Panc1 (cell line): ENCODE measurements around the gene MRAS.

Source experiments
- CTCF ChIP-seq: fragments of 450-650 bp; IDR thresholded peaks from 2 replicates; pipeline ENCODE4 v1.5.1; 2017; ENCODE audit warnings: mild to moderate bottlenecking
- POLR2AphosphoS5 ChIP-seq: IDR thresholded peaks from 2 replicates; pipeline ENCODE4 v1.6.1; 2012; ENCODE audit warnings: mild to moderate bottlenecking, low read depth, low read length, moderate library complexity
- SIN3A ChIP-seq: IDR thresholded peaks from 2 replicates; pipeline ENCODE4 v1.6.1; 2012; ENCODE audit warnings: low read depth, mild to moderate bottlenecking, low read length, moderate library complexity, borderline replicate concordance; ENCODE audit not compliant: insufficient read depth
- TCF7L2 ChIP-seq: IDR thresholded peaks from 2 replicates; pipeline ENCODE4 v1.6.1; 2011; ENCODE audit warnings: mild to moderate bottlenecking, low read depth, low read length, inconsistent platforms
- TF ChIP-seq, protein P1 (sequence below), 2 experiments: IDR thresholded peaks; 2 replicates each; pipeline ENCODE4 v1.6.1; 2011 to 2012; ENCODE audit warnings: low read depth in 2 of 2, control low read depth in 1 of 2, low read length in 1 of 2, mild to moderate bottlenecking in 1 of 2, moderate library complexity in 1 of 2; ENCODE audit not compliant: insufficient read depth in 1 of 2

DNA sequence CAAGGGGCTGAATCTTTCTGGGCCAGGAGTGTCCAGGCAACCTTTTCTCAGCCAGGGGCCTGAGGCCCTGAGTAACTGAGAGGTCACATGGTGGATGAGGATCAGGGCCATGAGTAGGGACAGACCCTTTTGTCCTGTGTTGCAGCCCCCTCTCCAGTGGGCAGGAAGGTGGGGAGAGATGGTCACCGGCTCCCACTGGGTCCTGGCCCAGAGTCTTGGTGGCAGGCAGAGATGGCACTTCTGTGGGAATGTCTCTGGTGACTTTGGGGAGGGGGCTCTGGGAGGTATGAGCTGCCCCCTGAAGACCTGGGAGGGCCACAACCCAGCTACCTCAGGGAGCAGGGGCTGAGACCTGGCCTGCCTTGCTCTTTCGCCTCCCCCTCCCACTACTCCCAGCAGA is 92.9 kb downstream of the MRAS start:
- TF ChIP-seq POLR2AphosphoS5 (no peak), CTCF (no peak), SIN3A (no peak), TCF7L2 (no peak)
- TF ChIP-seq, protein P1, sequence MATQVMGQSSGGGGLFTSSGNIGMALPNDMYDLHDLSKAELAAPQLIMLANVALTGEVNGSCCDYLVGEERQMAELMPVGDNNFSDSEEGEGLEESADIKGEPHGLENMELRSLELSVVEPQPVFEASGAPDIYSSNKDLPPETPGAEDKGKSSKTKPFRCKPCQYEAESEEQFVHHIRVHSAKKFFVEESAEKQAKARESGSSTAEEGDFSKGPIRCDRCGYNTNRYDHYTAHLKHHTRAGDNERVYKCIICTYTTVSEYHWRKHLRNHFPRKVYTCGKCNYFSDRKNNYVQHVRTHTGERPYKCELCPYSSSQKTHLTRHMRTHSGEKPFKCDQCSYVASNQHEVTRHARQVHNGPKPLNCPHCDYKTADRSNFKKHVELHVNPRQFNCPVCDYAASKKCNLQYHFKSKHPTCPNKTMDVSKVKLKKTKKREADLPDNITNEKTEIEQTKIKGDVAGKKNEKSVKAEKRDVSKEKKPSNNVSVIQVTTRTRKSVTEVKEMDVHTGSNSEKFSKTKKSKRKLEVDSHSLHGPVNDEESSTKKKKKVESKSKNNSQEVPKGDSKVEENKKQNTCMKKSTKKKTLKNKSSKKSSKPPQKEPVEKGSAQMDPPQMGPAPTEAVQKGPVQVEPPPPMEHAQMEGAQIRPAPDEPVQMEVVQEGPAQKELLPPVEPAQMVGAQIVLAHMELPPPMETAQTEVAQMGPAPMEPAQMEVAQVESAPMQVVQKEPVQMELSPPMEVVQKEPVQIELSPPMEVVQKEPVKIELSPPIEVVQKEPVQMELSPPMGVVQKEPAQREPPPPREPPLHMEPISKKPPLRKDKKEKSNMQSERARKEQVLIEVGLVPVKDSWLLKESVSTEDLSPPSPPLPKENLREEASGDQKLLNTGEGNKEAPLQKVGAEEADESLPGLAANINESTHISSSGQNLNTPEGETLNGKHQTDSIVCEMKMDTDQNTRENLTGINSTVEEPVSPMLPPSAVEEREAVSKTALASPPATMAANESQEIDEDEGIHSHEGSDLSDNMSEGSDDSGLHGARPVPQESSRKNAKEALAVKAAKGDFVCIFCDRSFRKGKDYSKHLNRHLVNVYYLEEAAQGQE (IDR thresholded peaks at IDR 0.05; ENCODE audit: insufficient read depth in 1 of 2, low read depth in 2 of 2, low read length in 1 of 2): no peak
